ENCODE measurements around the gene SYNE1. TPM values are rescaled to one million over a fixed set of nuclear protein-coding genes. Genes with fewer than 3 reads are reported as not detected.

SYNE1 gene
- total RNA-seq, 1 experiment from 2014 or later = 3.0 TPM

GRCh38 chr6:152588456-152588855 is 48.7 kb downstream of the SYNE1 start:
- H2BK5ac ChIP-seq (ENCODE audit: insufficient read length, low read length) = no peak overlapping the region
- no peak overlapping the region for H2AK5ac ChIP-seq (ENCODE audit: insufficient read length, low read length)
- no peak overlapping the region for H3K9ac ChIP-seq (ENCODE audit: extremely low read depth, insufficient read length, low read length)
- H2BK120ac ChIP-seq (ENCODE audit: low read depth, low read length, poor library complexity, severe bottlenecking) = no peak overlapping the region
- no peak overlapping the region for H3K18ac ChIP-seq (ENCODE audit: insufficient read length, low read depth, low read length)
- no peak overlapping the region for H4K5ac ChIP-seq (ENCODE audit: insufficient read length, low read depth, low read length)
- no peaks in the 10 kb centered on the region for H3K79me1 ChIP-seq (ENCODE audit: insufficient read depth, low read depth, low read length, poor library complexity, severe bottlenecking)
- no peak overlapping the region for H4K8ac ChIP-seq (replicated peaks; ENCODE audit: insufficient read length, low read depth, low read length)
- H3K27ac ChIP-seq (ENCODE audit: insufficient read length, low read depth, low read length) = no peak overlapping the region
- no peaks in the 10 kb centered on the region for H3K4me1 ChIP-seq (ENCODE audit: insufficient read depth, low read length)
- Mint-ChIP-seq H3K36me3 (ENCODE audit: insufficient read depth in 1 of 3, low read depth in 3 of 3) (no peaks in the 10 kb centered on the region), H3K4me3 (no peak overlapping the region), H3K27me3 (ENCODE audit: low read depth) (no peaks in the 10 kb centered on the region; the same call in none of the 2 replicates), H3K4me1 (no peaks in the 10 kb centered on the region), H3K27ac (no peak overlapping the region; a peak in 1 of 7 replicates), H3K9me3 (no peaks in the 10 kb centered on the region)
- no peak overlapping the region for H3K4me2 ChIP-seq (ENCODE audit: insufficient read depth, insufficient read length, low read length)
- H3K23me2 ChIP-seq (ENCODE audit: insufficient read length, low read depth, low read length, poor library complexity, severe bottlenecking) = no peaks in the 10 kb centered on the region
- no peak for TF ChIP-seq CTCF (conservative IDR thresholded peaks at IDR 0.05)
- no peak overlapping the region for H3K4ac ChIP-seq (ENCODE audit: low read depth, low read length)
- H4K20me1 ChIP-seq (ENCODE audit: control insufficient read depth, insufficient read depth, insufficient read length) = no peaks in the 10 kb centered on the region
- no peaks in the 10 kb centered on the region for H3K9me3 ChIP-seq (ENCODE audit: control insufficient read depth, low read depth, low read length)
- WGBS (ENCODE audit: extremely low coverage, insufficient read length, low lambda C conversion rate) = no CpG with 5 or more reads among the region's 1 CpG
- no peak for DNase-seq
- no peak overlapping the region for H2AFZ ChIP-seq (ENCODE audit: low read length)
- H2BK12ac ChIP-seq (ENCODE audit: insufficient read length, low read depth, low read length) = no peak overlapping the region
- no peak overlapping the region for H3K23ac ChIP-seq (ENCODE audit: insufficient read length, low read depth, low read length)
- no peak overlapping the region for H4K91ac ChIP-seq (ENCODE audit: insufficient read length, low read depth, low read length)
- no peak overlapping the region for H2BK15ac ChIP-seq (ENCODE audit: low read depth, low read length)
- no peaks in the 10 kb centered on the region for H3K79me2 ChIP-seq (ENCODE audit: insufficient read depth, low read length)
- no peak overlapping the region for H3T11ph ChIP-seq (ENCODE audit: low read length)
- no peak overlapping the region for H3K56ac ChIP-seq (ENCODE audit: insufficient read length, low read depth, low read length)
- no peak overlapping the region for H3K14ac ChIP-seq (ENCODE audit: insufficient read depth, low read length)
- H3K27me3 ChIP-seq (ENCODE audit: insufficient read depth, low read length) = no peaks in the 10 kb centered on the region
- no peak overlapping the region for H2BK20ac ChIP-seq (ENCODE audit: low read depth, low read length, poor library complexity, severe bottlenecking)
